Upper lobe of left lung (tissue), 4 donors: Measurements from ENCODE around the gene CFAP119.

Source experiments
- EP300 ChIP-seq, 4 donors: sonication (generic); formaldehyde crosslinking; IDR thresholded peaks; one replicate each; pipeline ENCODE4 v1.5.1; 2017; ENCODE audit warnings: antibody characterized with exemption in 4 of 4, control low read depth in 2 of 4
- POLR2A ChIP-seq, 4 donors: fragments of 450-650 bp; IDR thresholded peaks; one replicate each; pipeline ENCODE4 v1.5.1; 2016 to 2017; ENCODE audit warnings: antibody characterized with exemption in 4 of 4, mild to moderate bottlenecking in 2 of 4
- TF ChIP-seq, protein P1 (sequence below), 6 experiments: fragments of 450-650 bp in 4 of 6; fragments of 200-600 bp in 2 of 6; sonication (generic) in 2 of 6; IDR thresholded peaks; one replicate each; pipeline ENCODE4 v1.5.1; 2016 to 2019; ENCODE audit warnings: antibody characterized with exemption in 6 of 6

DNA sequence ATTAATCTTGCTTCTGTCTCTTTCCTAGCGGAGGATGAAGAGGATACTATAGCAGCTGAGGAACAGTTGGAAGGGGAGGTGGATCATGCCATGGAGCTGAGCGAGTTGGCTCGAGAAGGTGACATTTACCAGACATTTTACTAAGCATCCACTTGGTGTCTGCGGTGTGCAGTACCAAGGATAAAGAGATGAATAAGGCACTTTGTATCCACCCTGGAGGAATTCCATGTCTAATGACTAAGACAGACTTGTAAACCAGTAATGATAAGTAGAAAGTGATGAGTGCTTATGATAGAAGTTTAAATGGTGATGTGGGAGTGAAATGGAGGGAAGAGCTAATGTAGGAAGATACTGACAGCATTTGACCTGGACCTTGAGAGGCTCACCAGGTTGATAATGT lies 50.9 kb downstream of the CFAP119 start:
- TF ChIP-seq, protein P1, sequence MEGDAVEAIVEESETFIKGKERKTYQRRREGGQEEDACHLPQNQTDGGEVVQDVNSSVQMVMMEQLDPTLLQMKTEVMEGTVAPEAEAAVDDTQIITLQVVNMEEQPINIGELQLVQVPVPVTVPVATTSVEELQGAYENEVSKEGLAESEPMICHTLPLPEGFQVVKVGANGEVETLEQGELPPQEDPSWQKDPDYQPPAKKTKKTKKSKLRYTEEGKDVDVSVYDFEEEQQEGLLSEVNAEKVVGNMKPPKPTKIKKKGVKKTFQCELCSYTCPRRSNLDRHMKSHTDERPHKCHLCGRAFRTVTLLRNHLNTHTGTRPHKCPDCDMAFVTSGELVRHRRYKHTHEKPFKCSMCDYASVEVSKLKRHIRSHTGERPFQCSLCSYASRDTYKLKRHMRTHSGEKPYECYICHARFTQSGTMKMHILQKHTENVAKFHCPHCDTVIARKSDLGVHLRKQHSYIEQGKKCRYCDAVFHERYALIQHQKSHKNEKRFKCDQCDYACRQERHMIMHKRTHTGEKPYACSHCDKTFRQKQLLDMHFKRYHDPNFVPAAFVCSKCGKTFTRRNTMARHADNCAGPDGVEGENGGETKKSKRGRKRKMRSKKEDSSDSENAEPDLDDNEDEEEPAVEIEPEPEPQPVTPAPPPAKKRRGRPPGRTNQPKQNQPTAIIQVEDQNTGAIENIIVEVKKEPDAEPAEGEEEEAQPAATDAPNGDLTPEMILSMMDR (IDR thresholded peaks at IDR 0.05) = no peak
- no peak for TF ChIP-seq EP300 (IDR thresholded peaks at IDR 0.05)
- TF ChIP-seq POLR2A (IDR thresholded peaks at IDR 0.05) = no peak
